HG03060 (cell line): ENCODE measurements around the gene GREM1.

Source experiments
- ATAC-seq: cut with Tn5 transposase; IDR thresholded peaks from one replicate; pipeline ENCODE4 v1.9.1; 2021; ENCODE audit warnings: low read depth, moderate number of reproducible peaks; ENCODE audit not compliant: unreplicated experiment

Gene GREM1

DNA sequence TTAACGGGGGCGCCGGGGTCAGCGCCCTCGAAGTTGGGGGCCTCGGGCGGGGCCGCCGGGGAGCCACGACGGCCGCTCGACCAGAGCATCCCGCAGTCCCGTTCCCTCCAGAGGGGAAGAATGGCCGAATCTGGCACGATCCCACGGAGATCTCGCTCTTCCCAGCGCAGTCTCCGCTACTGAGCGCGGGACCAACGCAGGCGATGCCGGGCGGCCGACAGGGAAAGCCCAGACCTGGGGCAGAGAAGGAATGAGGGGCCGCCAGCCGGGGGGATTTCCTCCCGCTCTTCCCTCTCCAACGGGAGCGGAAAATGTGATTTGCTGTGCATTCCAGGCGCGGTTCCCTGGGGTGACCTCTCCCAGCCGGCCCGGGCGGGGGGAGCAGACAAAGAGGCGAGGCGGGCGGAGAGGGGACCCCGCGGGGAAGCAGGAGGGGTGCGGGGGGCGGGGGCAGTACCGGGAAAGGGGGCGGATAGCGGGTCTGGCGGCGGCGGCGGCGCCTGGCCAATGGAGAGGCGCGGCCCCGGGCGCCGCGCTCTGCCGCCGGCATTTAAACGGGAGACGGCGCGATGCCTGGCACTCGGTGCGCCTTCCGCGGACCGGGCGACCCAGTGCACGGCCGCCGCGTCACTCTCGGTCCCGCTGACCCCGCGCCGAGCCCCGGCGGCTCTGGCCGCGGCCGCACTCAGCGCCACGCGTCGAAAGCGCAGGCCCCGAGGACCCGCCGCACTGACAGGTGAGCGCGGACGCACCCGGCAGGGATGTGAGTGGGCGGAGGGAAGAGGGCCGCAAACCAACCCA lies at the start of gene GREM1:
TSS of gene GREM1 (plus strand) at position 579 of the 801 bp plus-strand sequence. CDS start 12,687 bp downstream, outside the sequence.
- no peak for ATAC-seq

- no peak for ATAC-seq
Measured at GRCh38 chr15:32668942-32669341, 48.9 kb upstream of the GREM1 start.

- ATAC-seq = no peak
Measured at GRCh38 chr15:32669896-32670611, 47.8 kb upstream of the GREM1 start.

DNA sequence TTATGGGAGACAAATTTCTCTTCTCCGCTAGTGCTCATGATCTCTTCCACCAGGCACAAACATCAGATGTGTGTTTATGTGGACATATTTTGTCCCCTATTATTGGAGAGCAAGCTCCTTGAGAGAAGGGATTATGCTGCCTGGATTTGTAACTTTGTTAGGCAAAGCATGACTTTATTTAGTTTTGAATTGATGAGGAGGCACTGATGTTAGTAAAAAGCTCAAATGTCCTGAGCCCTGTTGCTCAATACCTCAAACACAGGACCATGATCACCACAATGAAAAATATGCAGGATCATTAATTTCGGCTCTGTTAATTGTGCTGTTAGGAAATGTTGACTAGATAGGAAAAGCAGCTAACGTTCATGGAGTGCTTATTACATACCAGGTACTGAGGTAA lies 47.2 kb upstream of the GREM1 start:
- no peak for ATAC-seq

GRCh38 chr15:32671339-32672325 lies 46.2 kb upstream of the GREM1 start:
- no peak for ATAC-seq

DNA sequence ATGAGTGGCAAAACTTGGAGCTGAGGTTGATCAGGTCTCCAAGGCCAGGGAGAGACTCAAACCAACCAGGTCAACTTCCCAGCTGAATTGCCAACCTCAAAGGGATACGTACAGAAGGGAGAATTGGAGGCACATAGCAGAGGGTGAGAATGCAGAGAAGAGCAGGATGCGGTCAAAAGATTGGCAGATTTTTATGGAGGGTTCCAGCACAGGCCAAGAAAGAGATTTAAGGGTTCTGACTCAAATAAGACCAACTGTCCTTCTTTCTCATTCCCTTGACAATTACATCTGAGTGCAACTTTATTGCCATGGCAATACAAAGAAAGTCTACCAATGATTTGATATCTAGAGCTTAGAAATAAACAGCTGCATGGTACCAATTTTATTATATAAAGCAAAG lies 43.1 kb upstream of the GREM1 start:
- no peak for ATAC-seq

GRCh38 chr15:32675466-32675865 lies 42.3 kb upstream of the GREM1 start:
- ATAC-seq = no peak

DNA sequence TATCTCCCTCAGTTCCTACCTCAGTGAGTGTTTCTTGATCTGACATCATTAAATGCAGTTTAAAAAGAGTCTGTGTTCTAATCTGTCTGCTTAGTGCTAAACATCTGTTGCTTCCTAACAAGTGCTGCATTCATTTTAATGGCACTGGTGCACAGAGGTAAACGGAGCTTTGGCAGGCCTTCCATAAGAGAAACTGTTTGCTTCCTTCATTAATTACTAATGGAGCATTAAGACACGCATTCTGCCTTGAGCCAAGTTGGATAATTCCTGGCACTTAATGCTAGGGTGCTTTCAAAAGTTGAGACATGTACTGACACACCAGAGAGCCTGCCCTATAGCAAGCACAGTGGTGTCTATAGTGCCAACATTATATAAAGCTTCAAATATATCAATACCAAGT lies 41.6 kb upstream of the GREM1 start:
- ATAC-seq = no peak

GRCh38 chr15:32677238-32677750 lies 40.5 kb upstream of the GREM1 start:
- no peak for ATAC-seq

DNA sequence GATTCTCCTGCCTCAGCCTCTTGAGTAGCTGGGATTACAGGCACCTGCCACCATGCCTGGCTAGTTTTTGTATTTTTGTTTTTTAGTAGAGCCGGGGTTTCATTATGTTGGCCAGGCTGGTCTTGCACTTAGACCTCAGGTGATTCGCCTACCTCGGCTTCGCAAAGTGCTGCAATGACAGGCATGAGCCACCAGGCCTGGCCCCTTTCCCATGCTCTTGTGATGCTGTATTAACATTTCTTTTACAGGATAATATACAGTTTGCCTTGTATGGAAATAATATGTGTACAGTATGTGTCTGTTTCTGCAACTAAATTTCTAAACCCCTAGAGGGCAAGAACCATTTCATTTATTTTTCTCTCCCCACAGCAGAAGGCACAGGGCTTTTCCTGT lies 38.5 kb upstream of the GREM1 start:
- no peak for ATAC-seq

DNA sequence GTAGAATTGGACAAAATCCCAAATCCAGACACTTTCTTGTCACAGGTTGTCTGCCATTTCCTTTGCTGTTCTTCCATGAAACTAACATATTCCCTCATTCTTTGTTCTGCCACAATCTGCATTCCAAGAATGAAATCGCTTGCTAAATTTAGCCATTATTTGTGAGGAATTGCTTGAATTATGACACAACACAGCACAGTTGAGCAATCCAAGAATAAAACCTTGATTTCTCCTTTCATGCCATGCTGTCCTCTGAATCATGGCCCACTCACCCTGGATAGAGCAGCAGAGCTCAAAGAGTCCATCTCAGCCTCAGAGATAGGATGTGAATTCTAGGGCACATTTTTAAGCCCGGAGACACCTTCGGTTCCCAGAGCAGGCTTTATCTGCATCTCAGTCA lies 35.2 kb upstream of the GREM1 start:
- ATAC-seq = no peak

GRCh38 chr15:32682977-32683630 lies 34.7 kb upstream of the GREM1 start:
- no peak for ATAC-seq

DNA sequence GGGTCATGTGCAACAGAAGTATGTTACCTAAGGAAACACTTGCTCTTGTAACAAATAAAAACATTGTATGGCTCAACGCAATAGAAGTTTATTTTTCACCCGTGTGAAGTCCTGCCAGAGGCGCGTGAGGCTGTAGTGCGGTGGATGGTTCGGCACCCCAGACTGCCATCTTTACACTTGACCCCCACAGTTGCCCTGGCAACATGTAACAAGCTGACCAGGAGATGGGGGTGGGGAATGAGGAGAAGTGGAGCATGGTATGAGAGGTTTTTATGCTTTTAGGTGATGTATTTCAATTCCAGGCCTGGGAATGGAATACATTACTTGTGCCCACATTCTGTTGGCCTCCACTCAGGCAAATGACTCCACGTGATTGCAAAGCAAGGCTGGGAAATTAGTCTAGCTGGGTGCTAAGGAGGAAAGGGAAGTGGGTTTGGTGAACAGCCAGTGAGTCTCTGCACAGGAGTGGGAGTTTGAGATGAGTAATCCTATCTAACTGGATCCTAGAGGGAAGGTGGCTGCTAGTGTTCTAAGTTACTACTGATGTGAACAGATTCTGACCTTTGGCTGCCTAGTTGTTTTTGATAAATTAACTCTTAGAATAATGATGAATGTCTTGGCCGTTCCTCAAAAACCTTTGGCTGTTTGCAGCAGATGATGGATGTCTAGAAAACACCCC lies 33.8 kb upstream of the GREM1 start:
- no peak for ATAC-seq

- no peak for ATAC-seq
Measured at GRCh38 chr15:32685576-32685975, 32.2 kb upstream of the GREM1 start.

DNA sequence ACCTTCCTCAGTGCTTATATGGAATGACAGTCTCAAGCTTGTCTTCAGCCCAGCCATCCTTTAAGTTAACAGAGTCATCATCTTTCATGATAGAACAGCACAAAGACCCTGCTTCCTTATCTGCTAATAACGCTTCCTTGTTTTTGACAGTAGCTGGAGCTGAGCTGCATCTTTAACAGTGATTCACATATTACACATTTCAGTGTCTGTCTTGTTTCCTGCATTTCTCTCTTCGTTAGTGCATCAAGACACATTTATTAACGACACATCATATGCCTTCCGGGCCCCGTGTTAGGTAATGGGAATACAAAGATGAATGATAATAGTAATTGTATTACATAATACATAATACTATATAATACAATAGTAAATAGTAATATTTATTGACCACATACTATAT lies 30.2 kb upstream of the GREM1 start:
- ATAC-seq = no peak

GRCh38 chr15:32688151-32688639 lies 29.6 kb upstream of the GREM1 start:
- ATAC-seq = no peak

DNA sequence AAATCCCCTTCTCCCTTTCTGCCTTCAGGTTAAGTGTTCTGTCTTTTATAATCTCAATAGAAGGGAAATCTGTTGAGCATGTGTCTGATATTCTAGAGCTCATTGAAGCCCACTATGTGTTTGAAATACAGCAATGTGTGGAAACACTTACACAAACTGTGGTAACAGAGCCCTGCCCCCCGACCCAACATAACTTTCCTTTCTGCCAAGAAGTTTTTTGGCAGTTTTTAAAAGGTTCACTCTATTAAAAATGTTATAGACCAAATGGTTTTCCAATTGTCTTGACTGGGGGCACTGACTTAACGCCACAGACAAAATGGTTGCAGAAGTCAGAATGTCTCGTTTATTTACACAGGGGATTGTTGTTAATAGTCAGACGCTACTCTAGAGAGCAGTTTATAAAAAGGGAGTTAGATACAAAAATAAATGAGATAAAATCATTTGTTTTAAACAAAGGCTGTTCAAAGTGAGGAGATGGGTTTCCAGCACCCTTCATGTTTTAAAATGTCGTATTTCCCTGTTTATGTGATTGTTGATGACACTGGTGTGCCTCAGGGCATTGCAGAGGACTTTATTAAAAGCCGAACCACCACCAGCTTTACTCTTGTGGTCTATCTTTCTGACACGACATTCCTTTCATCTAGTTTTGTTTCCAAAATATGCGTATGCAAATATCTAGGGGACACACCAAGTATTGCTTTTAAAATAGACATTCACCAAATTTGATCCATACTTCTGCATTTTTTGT lies 26.7 kb upstream of the GREM1 start:
- ATAC-seq = no peak

- no peak for ATAC-seq
Measured at GRCh38 chr15:32691689-32692038, 26.1 kb upstream of the GREM1 start.

DNA sequence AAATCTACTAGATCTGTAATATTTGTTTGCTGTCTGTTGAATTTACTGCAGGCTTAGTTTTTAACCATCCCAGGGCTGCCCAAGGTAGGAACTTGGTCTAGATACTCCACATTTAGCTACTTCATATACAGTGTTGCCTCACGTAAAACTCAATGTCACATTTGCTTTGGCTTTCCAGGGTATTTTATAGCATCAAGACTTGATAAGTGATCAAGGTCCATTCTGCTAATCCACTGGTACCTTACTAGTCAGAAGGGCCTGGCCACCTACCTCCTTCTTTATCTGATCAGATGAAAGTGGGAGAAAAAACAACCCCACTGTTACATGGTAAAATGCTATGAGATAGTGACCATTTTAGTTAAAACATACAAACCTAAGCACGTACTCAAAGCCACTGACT lies 25.5 kb upstream of the GREM1 start:
- no peak for ATAC-seq
